Measurements from ENCODE around the gene CFAP299.

Gene CFAP299

GRCh38 chr4:80578001-80578400, 242.5 kb downstream of the CFAP299 start:
- no peak for TF ChIP-seq CTCF (IDR thresholded peaks at IDR 0.05; ENCODE audit: unreplicated experiment in 3 of 3)
- Mint-ChIP-seq H3K4me1 (peaks cover 11% of the 10 kb centered on the region), H3K4me3 (no peak overlapping the region), H3K27me3 (ENCODE audit: low read depth) (no peaks in the 10 kb centered on the region), H3K36me3 (ENCODE audit: low read depth) (peaks cover 3% of the 10 kb centered on the region), H3K27ac (peak overlapping the region; percentile 26 to 86 (median 74)), H3K9me3 (peaks cover 13% of the 10 kb centered on the region)

- H3K27me3 Mint-ChIP-seq (ENCODE audit: low read depth), result no peaks in the 10 kb centered on the region
- no peaks in the 10 kb centered on the region for H3K36me3 Mint-ChIP-seq (ENCODE audit: low read depth)
- H3K9me3 Mint-ChIP-seq, result no peaks in the 10 kb centered on the region
- no peak for TF ChIP-seq CTCF (IDR thresholded peaks at IDR 0.05; ENCODE audit: unreplicated experiment in 3 of 3)
- no peak overlapping the region for H3K4me3 Mint-ChIP-seq
- peak overlapping the region in 2 of 3 experiments; percentile 0 for H3K27ac Mint-ChIP-seq
- no peaks in the 10 kb centered on the region for H3K4me1 Mint-ChIP-seq
These were observed 250.0 kb downstream of the CFAP299 start for GRCh38 chr4:80585542-80585941.

GRCh38 chr4:80586716-80587115, 251.2 kb downstream of the CFAP299 start:
- no peaks in the 10 kb centered on the region for H3K4me1 Mint-ChIP-seq
- no peak overlapping the region for H3K27ac Mint-ChIP-seq
- no peak for TF ChIP-seq CTCF (IDR thresholded peaks at IDR 0.05; ENCODE audit: unreplicated experiment in 3 of 3)
- H3K36me3 Mint-ChIP-seq (ENCODE audit: low read depth), result no peaks in the 10 kb centered on the region
- H3K27me3 Mint-ChIP-seq (ENCODE audit: low read depth), result no peaks in the 10 kb centered on the region
- no peaks in the 10 kb centered on the region for H3K9me3 Mint-ChIP-seq
- no peak overlapping the region for H3K4me3 Mint-ChIP-seq

- H3K4me1 Mint-ChIP-seq, result no peaks in the 10 kb centered on the region
- H3K9me3 Mint-ChIP-seq, result no peaks in the 10 kb centered on the region
- no peak for TF ChIP-seq CTCF (IDR thresholded peaks at IDR 0.05; ENCODE audit: unreplicated experiment in 3 of 3)
- no peaks in the 10 kb centered on the region for H3K27me3 Mint-ChIP-seq (ENCODE audit: low read depth)
- H3K36me3 Mint-ChIP-seq (ENCODE audit: low read depth), result no peaks in the 10 kb centered on the region
- H3K4me3 Mint-ChIP-seq, result no peak overlapping the region
- H3K27ac Mint-ChIP-seq, result no peak overlapping the region
These were observed 252.4 kb downstream of the CFAP299 start for GRCh38 chr4:80587871-80588385.

GRCh38 chr4:80592950-80593349, 257.4 kb downstream of the CFAP299 start:
- Mint-ChIP-seq H3K4me3 (no peak overlapping the region), H3K4me1 (no peaks in the 10 kb centered on the region), H3K36me3 (ENCODE audit: low read depth) (no peaks in the 10 kb centered on the region), H3K27me3 (ENCODE audit: low read depth) (no peaks in the 10 kb centered on the region), H3K27ac (no peak overlapping the region), H3K9me3 (no peaks in the 10 kb centered on the region)
- TF ChIP-seq CTCF (IDR thresholded peaks at IDR 0.05; ENCODE audit: unreplicated experiment in 3 of 3), result no peak

GRCh38 chr4:80594701-80595100, 259.2 kb downstream of the CFAP299 start:
- no peak overlapping the region for H3K4me3 Mint-ChIP-seq
- no peaks in the 10 kb centered on the region for H3K4me1 Mint-ChIP-seq
- H3K27ac Mint-ChIP-seq, result peak overlapping the region in 2 of 3 experiments; percentile 35 to 91
- H3K36me3 Mint-ChIP-seq (ENCODE audit: low read depth), result no peaks in the 10 kb centered on the region
- TF ChIP-seq CTCF (IDR thresholded peaks at IDR 0.05; ENCODE audit: unreplicated experiment in 3 of 3), result no peak
- no peaks in the 10 kb centered on the region for H3K9me3 Mint-ChIP-seq
- H3K27me3 Mint-ChIP-seq (ENCODE audit: low read depth), result no peaks in the 10 kb centered on the region

Measured in nephron (organoid).